HCT116 (cell line): ENCODE results near the gene XDH. TPM values are rescaled to one million over a fixed set of nuclear protein-coding genes. Genes with fewer than 3 reads are reported as not detected.

Experiments used
- ATAC-seq: fragments of 200-7000 bp; cut with Tn5 transposase; 2 replicates; pipeline ENCODE4 v1.9.1; 2020; ENCODE audit warnings: mild to moderate bottlenecking, moderate library complexity
- BruUV-seq: library from RNA; stranded (reverse); fragments of 400-500 nt; replicated peaks from 2 replicates; lab custom pipeline; 2021; lab: Mats Ljungman, UMichigan
- CTCF ChIA-PET: fragments of 300-600 bp; sonication (Branson Sonifier 250); formaldehyde crosslinking; loops from one replicate; lab custom pipeline; 2021; ENCODE audit warnings: antibody characterized with exemption; lab: Charles Lee
- POLR2A ChIA-PET: fragments of 300-600, 350-600 bp; sonication (Branson Sonifier 250); formaldehyde crosslinking; loops from one replicate; lab custom pipeline; 2021; ENCODE audit warnings: antibody characterized with exemption; lab: Charles Lee
- RAD21 ChIA-PET, 2 experiments: fragments of 300-600 bp; sonication (Branson Sonifier 250); formaldehyde crosslinking; loops; one replicate each; lab custom pipeline; 2023; ENCODE audit warnings: low total read pairs in 2 of 2; ENCODE audit not compliant: uncharacterized antibody in 2 of 2, unreplicated experiment in 2 of 2, low non-redundant PET in 1 of 2; lab: Charles Lee
- DNase-seq: peaks from one replicate; pipeline ENCODE4 v3.0.0-alpha.2; 2010; ENCODE audit warnings: low read depth, low spot score
- H2AFZ ChIP-seq: fragments of 200-600 bp; shearing (Covaris generic), sonication (generic); 2 replicates; pipeline ENCODE4 v1.6.1; 2017; ENCODE audit warnings: low read depth, mixed run types, mixed read lengths, antibody characterized with exemption, low read length; ENCODE audit not compliant: poor library complexity, severe bottlenecking
- H3K27ac ChIP-seq: 2 replicates; pipeline ENCODE4 v1.5.1; 2012; ENCODE audit warnings: low read depth, low read length
- H3K27me3 ChIP-seq: fragments of 200-600 bp; sonication (generic); 2 replicates; pipeline ENCODE4 v1.6.1; 2016; ENCODE audit warnings: mixed run types, low read length, mixed read lengths; ENCODE audit not compliant: insufficient read depth
- H3K36me3 ChIP-seq, 2 experiments: fragments of 200-500 bp in 1 of 2; fragments of 200-600 bp in 1 of 2; sonication (Bioruptor generic) in 1 of 2; sonication (generic) in 1 of 2; 2 replicates each; pipeline versions ENCODE4 v1.5.1 to v1.6.1; 2014 to 2016; ENCODE audit warnings: low read length in 2 of 2, inconsistent platforms in 1 of 2, mixed read lengths in 1 of 2, mixed run types in 1 of 2; ENCODE audit not compliant: insufficient read depth in 2 of 2, control insufficient read depth in 1 of 2
- H3K4me1 ChIP-seq, 2 experiments: fragments of 200-600 bp in 1 of 2; sonication (generic) in 1 of 2; 2 replicates each; pipeline versions ENCODE4 v1.5.1 to v1.6.1; 2012 to 2017; ENCODE audit warnings: low read length in 2 of 2, inconsistent platforms in 1 of 2, mild to moderate bottlenecking in 1 of 2, mixed read lengths in 1 of 2, mixed run types in 1 of 2, moderate library complexity in 1 of 2; ENCODE audit not compliant: insufficient read depth in 2 of 2, control insufficient read depth in 1 of 2
- H3K4me2 ChIP-seq: fragments of 200-600 bp; sonication (generic); 2 replicates; pipeline ENCODE4 v1.6.1; 2017; ENCODE audit warnings: mixed run types, low read length, mixed read lengths
- H3K4me3 ChIP-seq, 2 experiments: fragments of 200-600 bp in 1 of 2; sonication (generic) in 1 of 2; replicated peaks in 1 of 2; 2 replicates each; pipeline ENCODE4 v1.5.1; 2011 to 2016; ENCODE audit warnings: low read length in 2 of 2, control low read depth in 1 of 2, low read depth in 1 of 2, mild to moderate bottlenecking in 1 of 2, mixed read lengths in 1 of 2, mixed run types in 1 of 2
- H3K79me2 ChIP-seq: fragments of 200-600 bp; sonication (generic); 2 replicates; pipeline ENCODE4 v1.6.1; 2017; ENCODE audit warnings: mild to moderate bottlenecking, mixed run types, low read length, moderate library complexity, mixed read lengths; ENCODE audit not compliant: insufficient read depth
- H3K9ac ChIP-seq: fragments of 200-600 bp; sonication (generic); 2 replicates; pipeline ENCODE4 v1.6.1; 2016; ENCODE audit warnings: low read length, mixed read lengths
- H3K9me2 ChIP-seq: fragments of 200-600 bp; sonication (generic), shearing (Covaris generic); 2 replicates; pipeline ENCODE4 v1.6.1; 2017; ENCODE audit warnings: mixed run types, mild to moderate bottlenecking, moderate library complexity; ENCODE audit not compliant: insufficient read depth
- H3K9me3 ChIP-seq, 2 experiments: fragments of 200-500 bp in 1 of 2; fragments of 200-600 bp in 1 of 2; sonication (Bioruptor generic) in 1 of 2; sonication (generic) in 1 of 2; 2 replicates each; pipeline ENCODE4 v1.6.1; 2014 to 2017; ENCODE audit warnings: low read length in 2 of 2, mixed read lengths in 2 of 2, inconsistent platforms in 1 of 2, low read depth in 1 of 2, mild to moderate bottlenecking in 1 of 2, mixed run types in 1 of 2, moderate library complexity in 1 of 2; ENCODE audit not compliant: control insufficient read depth in 1 of 2, insufficient read depth in 1 of 2
- H4K20me1 ChIP-seq: fragments of 200-600 bp; sonication (generic), shearing (Covaris generic); 2 replicates; pipeline ENCODE4 v1.6.1; 2017; ENCODE audit warnings: mixed run types, mild to moderate bottlenecking, moderate library complexity; ENCODE audit not compliant: insufficient read depth
- CBX3 ChIP-seq: IDR thresholded peaks from 2 replicates; pipeline ENCODE4 v1.6.1; 2012; ENCODE audit warnings: low read depth
- CEBPB ChIP-seq: IDR thresholded peaks from 2 replicates; pipeline ENCODE4 v1.6.1; 2012; ENCODE audit warnings: low read depth
- EGR1 ChIP-seq: IDR thresholded peaks from 2 replicates; pipeline ENCODE4 v1.6.1; 2012; ENCODE audit warnings: low read depth
- ELF1 ChIP-seq: IDR thresholded peaks from 2 replicates; pipeline ENCODE4 v1.6.1; 2012; ENCODE audit warnings: low read depth, borderline replicate concordance
- EZH2 ChIP-seq: fragments of 200-600 bp; sonication (generic); IDR thresholded peaks from 2 replicates; pipeline ENCODE4 v1.6.1; 2017; ENCODE audit warnings: antibody characterized with exemption, mixed run types
- FOSL1 ChIP-seq: IDR thresholded peaks from 2 replicates; pipeline ENCODE4 v1.6.1; 2012; ENCODE audit warnings: low read depth
- JUND ChIP-seq: IDR thresholded peaks from 2 replicates; pipeline ENCODE4 v1.6.1; 2012
- MAX ChIP-seq: IDR thresholded peaks from 2 replicates; pipeline ENCODE4 v1.6.1; 2012
- POLR2AphosphoS5 ChIP-seq: IDR thresholded peaks from 2 replicates; pipeline ENCODE4 v1.6.1; 2011; ENCODE audit warnings: mild to moderate bottlenecking, low read depth, low read length, moderate library complexity
- RAD21 ChIP-seq: IDR thresholded peaks from 2 replicates; pipeline ENCODE4 v1.6.1; 2012; ENCODE audit warnings: low read depth, mild to moderate bottlenecking
- SIN3A ChIP-seq: IDR thresholded peaks from 2 replicates; pipeline ENCODE4 v1.6.1; 2012; ENCODE audit warnings: low read depth
- SRF ChIP-seq: IDR thresholded peaks from 2 replicates; pipeline ENCODE4 v1.6.1; 2012; ENCODE audit warnings: low read depth
- TCF7L2 ChIP-seq: IDR thresholded peaks from 2 replicates; pipeline ENCODE4 v1.7.0; 2011; ENCODE audit warnings: borderline replicate concordance, inconsistent platforms; ENCODE audit not compliant: insufficient read depth, insufficient read length; ENCODE audit errors: extremely low read depth
- YY1 ChIP-seq: IDR thresholded peaks from 2 replicates; pipeline ENCODE4 v1.6.1; 2011; ENCODE audit warnings: low read length, low read depth, moderate library complexity, mild to moderate bottlenecking; ENCODE audit not compliant: insufficient replicate concordance; ENCODE audit errors: extremely low read depth
- ZBTB33 ChIP-seq: IDR thresholded peaks from 2 replicates; pipeline ENCODE4 v1.6.1; 2011; ENCODE audit warnings: mild to moderate bottlenecking, low read length, moderate library complexity; ENCODE audit not compliant: insufficient replicate concordance; ENCODE audit errors: extremely low read depth
- ZNF274 ChIP-seq: fragments of 200-500 bp; sonication (Bioruptor generic); IDR thresholded peaks from 2 replicates; pipeline ENCODE4 v1.6.1; 2014; ENCODE audit warnings: mild to moderate bottlenecking, low read depth, low read length, inconsistent platforms
- intact Hi-C: fragments of 100-400 bp; cut with micrococcal nuclease; formaldehyde crosslinking; loops from 2 replicates; pipeline ENCODE4 v1.10.0; 2022
- total RNA-seq: library from RNA; stranded (reverse); gene quantifications from one replicate; pipeline ENCODE4 v1.2.1, GENCODE V29; 2021; ENCODE audit not compliant: unreplicated experiment

XDH gene
- total RNA-seq, 1 experiment from 2014 or later: 0.15 TPM

- Histone ChIP-seq H3K4me3 (no peak overlapping the region), H3K4me2 (no peak overlapping the region), H2AFZ (no peak overlapping the region), H3K4me1 (no peaks in the 10 kb centered on the region), H3K27me3 (peaks cover 3% of the 10 kb centered on the region; the same call in 1 of the 2 replicates), H3K9me2 (no peaks in the 10 kb centered on the region), H3K9ac (no peak overlapping the region), H3K36me3 (no peaks in the 10 kb centered on the region), H4K20me1 (no peaks in the 10 kb centered on the region), H3K27ac (no peak overlapping the region), H3K9me3 (no peaks in the 10 kb centered on the region), H3K79me2 (no peaks in the 10 kb centered on the region)
- no peak for DNase-seq
- RAD21 ChIA-PET: no interaction called here
- CTCF ChIA-PET: interaction anchor here (1.0 kb wide), 1 partner anchor 18 kb away, joined by 4 read pairs; no protein-coding TSS in a partner anchor
- POLR2A ChIA-PET: no interaction called here
- ATAC-seq: no peak
- TF ChIP-seq FOSL1: no peak
- no peak for TF ChIP-seq ZNF274
- TF ChIP-seq POLR2AphosphoS5: no peak
- TF ChIP-seq EZH2: no peak
- TF ChIP-seq SIN3A: no peak
- TF ChIP-seq JUND: no peak
- no peak for TF ChIP-seq TCF7L2
- no peak for TF ChIP-seq CBX3
- no peak for TF ChIP-seq EGR1
- no peak for TF ChIP-seq CEBPB
- TF ChIP-seq ZBTB33: no peak
- no peak for TF ChIP-seq MAX
- no peak for TF ChIP-seq SRF
- TF ChIP-seq RAD21: no peak
- TF ChIP-seq ELF1: no peak
- no peak for TF ChIP-seq YY1
- intact Hi-C loops: no loop called here
- BruUV-seq: no TSS peak
Measured at GRCh38 chr2:31413025-31413424, 1.5 kb downstream of the XDH start.
